RWPE1 (cell line): ENCODE results near the gene FKBP1B.
"Not testable (repeated sequence)": the region's sequence is repeated elsewhere in the genome, so short reads cannot be mapped to it uniquely, and the experiment has no call there.

Experiments used
- CTCF ChIA-PET: fragments of 350-600 bp; sonication (Branson Sonifier 250); formaldehyde crosslinking; extraction: SDS; loops from one replicate; lab custom pipeline; 2021; lab: Yijun Ruan, JAX
- POLR2A ChIA-PET: fragments of 400-600 bp; formaldehyde crosslinking; extraction: SDS; loops from one replicate; lab custom pipeline; 2020; ENCODE audit warnings: antibody characterized with exemption; ENCODE audit not compliant: low non-redundant PET; lab: Yijun Ruan, JAX
- DNase-seq: peaks from one replicate; pipeline ENCODE4 v3.0.0; 2012; ENCODE audit warnings: low spot score
- H3K27ac ChIP-seq: fragments of 450-650 bp; 2 replicates; pipeline ENCODE4 v1.5.1; 2017
- CTCF ChIP-seq: fragments of 450-650 bp; conservative IDR thresholded peaks from 2 replicates; pipeline ENCODE4 v1.5.1; 2017; ENCODE audit warnings: low read depth, mild to moderate bottlenecking

FKBP1B gene

GRCh38 chr2:24100732-24101131 is 51.2 kb downstream of the FKBP1B start:
- CTCF ChIA-PET, DNase-seq, H3K27ac ChIP-seq, POLR2A ChIA-PET: not testable (repeated sequence)

GRCh38 chr2:24101992-24102391 is 52.5 kb downstream of the FKBP1B start:
- H3K27ac ChIP-seq, result no peak overlapping the region
- no peak for DNase-seq
- CTCF ChIA-PET, result no interaction called here
- TF ChIP-seq CTCF, result no peak
- POLR2A ChIA-PET, result no interaction called here

- POLR2A ChIA-PET, result no interaction called here
- CTCF ChIA-PET, result no interaction called here
- TF ChIP-seq CTCF, result no peak
- no peak overlapping the region for H3K27ac ChIP-seq
- no peak for DNase-seq
Observed at GRCh38 chr2:24102677-24103076, 53.1 kb downstream of the FKBP1B start.

GRCh38 chr2:24104110-24104650 is 54.6 kb downstream of the FKBP1B start:
- CTCF ChIA-PET, result interaction anchor here (0.6 kb wide), 1 partner anchor 21 kb away, joined by 4 read pairs; no protein-coding TSS in a partner anchor

GRCh38 chr2:24104906-24105305 is 55.4 kb downstream of the FKBP1B start:
- POLR2A ChIA-PET, result no interaction called here

More at GRCh38 chr2:24104110-24104650, 54.6 kb downstream of the FKBP1B start:
- H3K27ac ChIP-seq, result no peak overlapping the region
- TF ChIP-seq CTCF, result no peak
- DNase-seq, result no peak
- POLR2A ChIA-PET, result no interaction called here

GRCh38 chr2:24105816-24106215 is 56.3 kb downstream of the FKBP1B start:
- TF ChIP-seq CTCF, result no peak
- no peak overlapping the region for H3K27ac ChIP-seq
- no peak for DNase-seq
- CTCF ChIA-PET, result no interaction called here
- POLR2A ChIA-PET, result no interaction called here

More at GRCh38 chr2:24104906-24105305, 55.4 kb downstream of the FKBP1B start:
- no peak for DNase-seq
- no peak overlapping the region for H3K27ac ChIP-seq
- CTCF ChIA-PET, result interaction anchor here (0.6 kb wide), 1 partner anchor 20 kb away, joined by 4 read pairs; no protein-coding TSS in a partner anchor
- TF ChIP-seq CTCF, result no peak

- no peak for TF ChIP-seq CTCF
- ChIA-PET POLR2A (interaction anchor here (0.6 kb wide), 2 partner anchors 17 to 30 kb away, joined by 3 to 6 read pairs; no protein-coding TSS in a partner anchor), CTCF (interaction anchor here (0.7 kb wide), 1 partner anchor 681 kb away, joined by 5 read pairs; no protein-coding TSS in a partner anchor)
- H3K27ac ChIP-seq, result no peak overlapping the region
- no peak for DNase-seq
Observed at GRCh38 chr2:24106786-24107185, 57.2 kb downstream of the FKBP1B start.
